GM21723 (cell line): ENCODE measurements around the gene FOCAD.

Experiments
- ATAC-seq: cut with Tn5 transposase; IDR thresholded peaks from one replicate; pipeline ENCODE4 v1.9.1; 2021; ENCODE audit warnings: mild to moderate bottlenecking, moderate library complexity; ENCODE audit not compliant: unreplicated experiment

FOCAD gene

GRCh38 chr9:20997503-20998076 lies 313.5 kb downstream of the FOCAD start:
- ATAC-seq: peak; percentile 83

- no peak for ATAC-seq
These were observed 317.5 kb downstream of the FOCAD start for GRCh38 chr9:21001581-21001980.

GRCh38 chr9:21002040-21002439 lies 318.0 kb downstream of the FOCAD start:
- no peak for ATAC-seq

- no peak for ATAC-seq
These were observed 331.2 kb downstream of the FOCAD start for GRCh38 chr9:21015129-21015815.

GRCh38 chr9:21015995-21016394 lies 331.9 kb downstream of the FOCAD start:
- peak; percentile 74 for ATAC-seq

- no peak for ATAC-seq
These were observed 332.8 kb downstream of the FOCAD start for GRCh38 chr9:21016701-21017491.

- no peak for ATAC-seq
These were observed 334.1 kb downstream of the FOCAD start for GRCh38 chr9:21018177-21018576.

- ATAC-seq: no peak
These were observed 339.8 kb downstream of the FOCAD start for GRCh38 chr9:21023861-21024260.

GRCh38 chr9:21027295-21027694 lies 343.2 kb downstream of the FOCAD start:
- ATAC-seq: no peak

GRCh38 chr9:21028466-21028865 lies 344.4 kb downstream of the FOCAD start:
- ATAC-seq: no peak

GRCh38 chr9:21029661-21030060 lies 345.6 kb downstream of the FOCAD start:
- ATAC-seq: no peak

GRCh38 chr9:21030389-21031035 lies 346.5 kb downstream of the FOCAD start:
- peak; percentile 75 for ATAC-seq

- ATAC-seq: peak; percentile 87
These were observed 347.2 kb downstream of the FOCAD start, which contains the start of gene HACD4 for GRCh38 chr9:21031091-21031807. TSS of gene HACD4 (minus strand) at chr9:21031640. CDS start at chr9:21031590, 50 bp downstream.

GRCh38 chr9:21031808-21032183 lies 347.7 kb downstream of the FOCAD start:
- ATAC-seq: no peak

GRCh38 chr9:21037278-21037677 lies 353.2 kb downstream of the FOCAD start:
- no peak for ATAC-seq

GRCh38 chr9:21039302-21039701 lies 355.2 kb downstream of the FOCAD start:
- no peak for ATAC-seq

- ATAC-seq: no peak
These were observed 358.4 kb downstream of the FOCAD start for GRCh38 chr9:21042466-21042865.

GRCh38 chr9:21043841-21044240 lies 359.8 kb downstream of the FOCAD start:
- no peak for ATAC-seq
